Upper lobe of left lung (tissue), 6 donors: ENCODE results near the gene ADCY5. TPM values are rescaled to one million over a fixed set of nuclear protein-coding genes. Genes with fewer than 3 reads are reported as not detected.
A peak's percentile ranks its signal among the peaks of the same experiment; 100 is the strongest.

Experiments
- ATAC-seq, 2 donors: fragments of 200-7000 bp; cut with Tn5 transposase; one replicate each; pipeline ENCODE4 v1.9.1; 2022; ENCODE audit warnings: mild to moderate bottlenecking in 2 of 2, moderate library complexity in 2 of 2; ENCODE audit not compliant: low FRiP score in 2 of 2
- DNase-seq, 2 donors: peaks; one replicate each; pipeline ENCODE4 v3.0.0-alpha.2; 2019 to 2020
- H3K27ac ChIP-seq, 4 donors: fragments of 200-600 bp; sonication (generic); one replicate each; pipeline ENCODE4 v1.5.1; 2016 to 2019
- H3K27me3 ChIP-seq, 4 donors: fragments of 200-600 bp; sonication (generic); one replicate each; pipeline ENCODE4 v1.5.1; 2017 to 2019
- H3K36me3 ChIP-seq, 4 donors: fragments of 200-600 bp; sonication (generic); one replicate each; pipeline ENCODE4 v1.5.1; 2016 to 2019
- H3K4me1 ChIP-seq, 4 donors: fragments of 200-600 bp; sonication (generic); one replicate each; pipeline ENCODE4 v1.5.1; 2018 to 2019
- H3K4me3 ChIP-seq, 4 donors: fragments of 200-600 bp; sonication (generic); one replicate each; pipeline ENCODE4 v1.5.1; 2017 to 2019; ENCODE audit warnings: mild to moderate bottlenecking in 2 of 4, moderate library complexity in 1 of 4
- H3K9me3 ChIP-seq, 4 donors: fragments of 200-600 bp; sonication (generic); one replicate each; pipeline ENCODE4 v1.5.1; 2018 to 2019
- EP300 ChIP-seq, 4 donors: sonication (generic); formaldehyde crosslinking; IDR thresholded peaks; one replicate each; pipeline ENCODE4 v1.5.1; 2017; ENCODE audit warnings: antibody characterized with exemption in 4 of 4, control low read depth in 2 of 4
- POLR2A ChIP-seq, 4 donors: fragments of 450-650 bp; IDR thresholded peaks; one replicate each; pipeline ENCODE4 v1.5.1; 2016 to 2017; ENCODE audit warnings: antibody characterized with exemption in 4 of 4, mild to moderate bottlenecking in 2 of 4
- POLR2AphosphoS5 ChIP-seq, 2 donors: sonication (generic); formaldehyde crosslinking; IDR thresholded peaks; one replicate each; pipeline ENCODE4 v1.5.1; 2017; ENCODE audit warnings: antibody characterized with exemption in 2 of 2
- WGBS, 2 donors: methylation state at CpG; one replicate each; pipeline ENCODE4 v1.1.5; 2017 to 2018; 5-methylcytosine and 5-hydroxymethylcytosine counted together
- total RNA-seq, 6 donors: library from RNA; depleted of rRNA in 4 of 6; stranded (reverse); fragments of >200 nt in 4 of 6; gene quantifications; one replicate each; pipeline versions ENCODE4 v1.1.0 to v1.2.1, GENCODE V29; 2016 to 2021
- TF ChIP-seq, protein P1 (sequence below), 6 experiments: fragments of 450-650 bp in 4 of 6; fragments of 200-600 bp in 2 of 6; sonication (generic) in 2 of 6; IDR thresholded peaks; one replicate each; pipeline ENCODE4 v1.5.1; 2016 to 2019; ENCODE audit warnings: antibody characterized with exemption in 6 of 6
- donor health status: DM: no; HTN: no; CAD: no; lungs with moderate emphysema.
- donor health status: DM: no; HTN: yes; CAD: no; lungs with severe emphysema.

Gene ADCY5
- total RNA-seq, 6 donors from 2014 or later: 2.1 to 23.0 (median 3.2) TPM

DNA sequence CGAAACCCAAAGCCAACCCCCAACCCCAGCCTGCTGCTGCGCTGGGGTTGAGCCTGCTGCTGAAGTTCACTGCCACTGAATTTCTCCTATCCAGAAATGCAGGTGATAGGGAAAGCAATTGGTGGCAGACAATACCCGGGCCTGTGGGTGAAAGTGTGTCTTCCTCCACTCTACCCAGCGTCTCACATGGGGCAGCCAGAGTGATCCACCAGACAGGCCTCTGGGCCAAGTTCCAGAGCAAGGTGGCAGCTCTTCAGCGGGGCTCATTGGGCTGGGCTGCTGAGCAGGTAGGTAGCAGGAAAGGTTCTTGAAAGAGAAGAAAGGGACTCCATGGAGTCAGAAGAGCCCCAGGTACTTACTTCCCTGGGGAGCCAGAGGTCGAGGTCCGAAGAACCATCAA lies 6.0 kb downstream of the ADCY5 start:
- Histone ChIP-seq H3K4me3 (no peak overlapping the region), H3K27ac (no peak overlapping the region), H3K9me3 (no peaks in the 10 kb centered on the region), H3K27me3 (peaks cover 0 to 7% (median 3%) of the 10 kb centered on the region in 4 donors), H3K36me3 (no peaks in the 10 kb centered on the region), H3K4me1 (peaks cover 0 to 9% (median 0%) of the 10 kb centered on the region in 4 donors)
- 81 to 87% methylated on average over 7 of the region's 7 CpGs for WGBS, 2 donors
- DNase-seq: no peak
- TF ChIP-seq POLR2A (IDR thresholded peaks at IDR 0.05) (no peak), POLR2AphosphoS5 (IDR thresholded peaks at IDR 0.05) (no peak), EP300 (IDR thresholded peaks at IDR 0.05) (no peak)
- TF ChIP-seq, protein P1, sequence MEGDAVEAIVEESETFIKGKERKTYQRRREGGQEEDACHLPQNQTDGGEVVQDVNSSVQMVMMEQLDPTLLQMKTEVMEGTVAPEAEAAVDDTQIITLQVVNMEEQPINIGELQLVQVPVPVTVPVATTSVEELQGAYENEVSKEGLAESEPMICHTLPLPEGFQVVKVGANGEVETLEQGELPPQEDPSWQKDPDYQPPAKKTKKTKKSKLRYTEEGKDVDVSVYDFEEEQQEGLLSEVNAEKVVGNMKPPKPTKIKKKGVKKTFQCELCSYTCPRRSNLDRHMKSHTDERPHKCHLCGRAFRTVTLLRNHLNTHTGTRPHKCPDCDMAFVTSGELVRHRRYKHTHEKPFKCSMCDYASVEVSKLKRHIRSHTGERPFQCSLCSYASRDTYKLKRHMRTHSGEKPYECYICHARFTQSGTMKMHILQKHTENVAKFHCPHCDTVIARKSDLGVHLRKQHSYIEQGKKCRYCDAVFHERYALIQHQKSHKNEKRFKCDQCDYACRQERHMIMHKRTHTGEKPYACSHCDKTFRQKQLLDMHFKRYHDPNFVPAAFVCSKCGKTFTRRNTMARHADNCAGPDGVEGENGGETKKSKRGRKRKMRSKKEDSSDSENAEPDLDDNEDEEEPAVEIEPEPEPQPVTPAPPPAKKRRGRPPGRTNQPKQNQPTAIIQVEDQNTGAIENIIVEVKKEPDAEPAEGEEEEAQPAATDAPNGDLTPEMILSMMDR (IDR thresholded peaks at IDR 0.05): no peak
- ATAC-seq: no peak

DNA sequence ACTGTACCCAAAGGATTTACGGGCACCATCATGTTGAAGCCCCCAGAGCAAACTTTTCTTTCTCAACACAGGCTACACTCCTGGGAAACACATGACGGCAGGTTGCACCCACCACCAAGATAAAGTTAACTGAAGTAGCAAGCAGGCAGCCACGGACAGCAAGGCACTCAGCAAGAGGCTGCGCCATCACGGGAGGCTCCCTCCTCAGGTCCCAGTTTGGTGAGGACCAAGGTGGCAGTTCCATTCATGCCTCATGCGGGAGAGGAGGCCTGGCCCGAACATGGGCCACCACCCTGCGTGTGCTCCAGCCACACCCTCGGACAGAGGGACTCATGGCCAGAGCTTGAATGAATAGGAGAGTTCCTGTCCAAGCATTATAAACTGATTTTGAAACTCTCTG lies 6.8 kb downstream of the ADCY5 start:
- TF ChIP-seq, protein P1 (IDR thresholded peaks at IDR 0.05): no peak
- TF ChIP-seq EP300 (IDR thresholded peaks at IDR 0.05): no peak
- TF ChIP-seq POLR2A (IDR thresholded peaks at IDR 0.05): no peak
- no peak for TF ChIP-seq POLR2AphosphoS5 (IDR thresholded peaks at IDR 0.05)
- Histone ChIP-seq H3K27me3 (peaks cover 0 to under 1% (median under 1%) of the 10 kb centered on the region in 4 donors), H3K4me1 (peaks cover 0 to under 1% (median 0%) of the 10 kb centered on the region in 4 donors), H3K27ac (no peak overlapping the region), H3K4me3 (no peak overlapping the region), H3K36me3 (no peaks in the 10 kb centered on the region), H3K9me3 (no peaks in the 10 kb centered on the region)
- DNase-seq: peak in 1 of 2 donors; percentile 15
- no peak for ATAC-seq
- 98% methylated on average over 4 to 9 of the region's 9 CpGs for WGBS, 2 donors

DNA sequence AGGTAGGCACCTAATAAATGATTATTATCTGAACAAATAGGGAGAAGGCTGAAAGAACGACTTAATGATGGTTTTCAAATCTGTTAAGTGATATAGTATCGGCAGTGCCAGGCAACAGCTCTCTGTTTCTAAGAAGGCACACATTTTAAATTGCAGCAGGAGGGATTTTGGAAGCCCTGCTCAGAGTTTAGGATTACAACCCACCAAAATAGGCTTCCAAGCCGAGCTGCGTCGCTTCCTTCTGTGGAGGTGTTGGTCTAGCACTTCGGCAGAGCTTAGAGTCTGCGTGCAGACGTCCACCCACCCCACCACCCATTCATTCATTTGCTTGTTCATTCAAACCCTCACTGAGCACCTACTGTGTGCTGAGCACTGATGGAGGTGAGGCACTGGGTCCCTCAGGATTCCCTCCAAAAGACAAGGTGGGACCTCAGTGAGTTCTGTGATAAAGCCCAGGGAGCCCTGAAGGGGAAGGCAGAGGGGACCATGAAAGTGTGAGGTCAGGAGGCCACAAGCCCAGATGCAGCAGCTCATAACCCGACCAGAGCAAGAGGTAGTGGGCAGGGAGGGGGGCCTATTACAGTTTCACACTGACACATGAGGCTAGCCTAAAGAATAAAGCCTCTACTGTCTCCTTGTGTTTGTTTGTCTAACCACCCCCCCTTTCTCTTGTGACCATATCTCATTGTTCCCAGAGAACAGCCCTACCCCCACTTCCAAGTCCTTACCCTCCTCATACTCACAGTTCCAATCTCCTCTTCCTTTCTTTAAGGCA lies 8.9 kb downstream of the ADCY5 start:
- DNase-seq (no peak), ATAC-seq (no peak)
- Histone ChIP-seq H3K9me3 (no peaks in the 10 kb centered on the region), H3K4me3 (no peak overlapping the region), H3K27ac (no peak overlapping the region), H3K36me3 (no peaks in the 10 kb centered on the region), H3K4me1 (no peaks in the 10 kb centered on the region), H3K27me3 (no peaks in the 10 kb centered on the region)
- WGBS, 2 donors: 77 to 80% methylated on average over 9 of the region's 9 CpGs
- TF ChIP-seq EP300 (IDR thresholded peaks at IDR 0.05): no peak
- no peak for TF ChIP-seq POLR2AphosphoS5 (IDR thresholded peaks at IDR 0.05)

DNA sequence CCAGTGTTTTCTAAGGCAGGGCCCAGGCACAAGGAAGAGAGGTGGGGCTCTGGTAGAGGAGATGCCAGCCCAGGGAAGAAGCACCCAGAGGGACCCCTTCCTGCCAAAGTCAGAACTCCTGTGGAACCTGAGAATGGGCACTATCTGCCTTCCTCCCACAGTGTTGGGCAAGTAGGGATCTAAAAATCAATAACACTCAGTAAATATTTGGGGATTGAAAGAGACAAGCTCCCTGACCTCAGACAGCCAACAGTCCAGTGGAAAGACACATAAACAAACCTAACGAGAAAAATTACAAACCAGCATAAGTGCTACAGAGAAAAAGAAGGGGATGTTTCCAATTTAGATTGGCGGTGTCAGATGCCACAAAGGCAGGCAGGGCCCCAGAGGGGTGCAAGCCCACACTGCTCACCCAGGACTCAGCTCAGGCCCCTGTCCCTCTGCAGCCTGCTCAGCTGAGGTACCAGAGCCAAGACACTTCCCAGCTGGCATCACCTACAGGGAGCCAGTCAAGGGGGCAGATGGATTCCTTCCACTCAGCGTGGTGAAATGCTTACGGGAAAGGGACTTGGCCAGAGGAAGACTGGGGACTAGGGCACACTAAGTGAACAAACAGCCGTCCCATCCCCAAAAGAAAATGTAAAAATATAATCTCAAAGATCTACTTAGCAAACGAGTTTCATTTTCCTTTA lies 15.9 kb downstream of the ADCY5 start:
- no peaks in the 10 kb centered on the region for H3K27me3 ChIP-seq
- H3K27ac ChIP-seq: no peak overlapping the region
- H3K4me3 ChIP-seq: no peak overlapping the region
- 66 to 80% methylated on average over 6 of the region's 6 CpGs for WGBS, 2 donors
- H3K4me1 ChIP-seq: peaks cover 0 to 3% (median 0%) of the 10 kb centered on the region in 4 donors
- no peaks in the 10 kb centered on the region for H3K9me3 ChIP-seq
- no peak for DNase-seq
- no peaks in the 10 kb centered on the region for H3K36me3 ChIP-seq
- no peak for ATAC-seq
- TF ChIP-seq EP300 (IDR thresholded peaks at IDR 0.05) (no peak), POLR2AphosphoS5 (IDR thresholded peaks at IDR 0.05) (no peak), POLR2A (IDR thresholded peaks at IDR 0.05) (no peak)
- TF ChIP-seq, protein P1 (IDR thresholded peaks at IDR 0.05): no peak

DNA sequence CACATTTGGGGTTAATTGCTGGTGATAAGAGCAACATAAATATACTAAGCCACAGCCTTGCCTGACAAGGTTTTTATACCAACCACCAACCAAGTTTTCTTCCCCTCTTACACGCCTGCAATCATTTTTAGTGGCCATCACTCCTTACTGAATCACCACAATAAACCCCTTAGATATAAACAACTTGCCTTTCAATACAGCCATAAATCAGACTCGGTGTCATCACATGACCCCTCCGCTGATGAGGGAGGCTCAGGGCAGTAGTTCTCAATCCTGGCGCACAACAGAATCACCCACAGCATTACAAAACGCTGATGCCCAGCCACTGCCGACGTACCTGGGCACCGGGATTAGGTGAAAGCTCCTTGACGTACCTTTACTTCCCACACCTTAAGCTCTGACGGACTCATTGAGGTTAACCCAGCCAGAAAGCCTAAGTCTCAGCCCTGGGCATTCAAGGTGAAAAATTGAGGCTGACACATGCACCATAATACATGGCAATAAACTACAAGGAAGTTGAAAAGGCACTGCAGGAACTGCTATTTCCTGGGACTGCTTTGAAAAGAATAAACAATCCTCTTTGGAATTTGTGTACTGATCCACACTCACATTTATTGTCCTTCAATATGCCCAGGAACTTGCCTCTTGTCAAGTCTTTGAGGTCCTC lies 17.1 kb downstream of the ADCY5 start:
- ATAC-seq (no peak), DNase-seq (no peak)
- Histone ChIP-seq H3K4me1 (peaks cover 0 to 3% (median 0%) of the 10 kb centered on the region in 4 donors), H3K27me3 (no peaks in the 10 kb centered on the region), H3K36me3 (no peaks in the 10 kb centered on the region), H3K9me3 (no peaks in the 10 kb centered on the region), H3K27ac (no peak overlapping the region), H3K4me3 (no peak overlapping the region)
- TF ChIP-seq EP300 (IDR thresholded peaks at IDR 0.05) (no peak), POLR2AphosphoS5 (IDR thresholded peaks at IDR 0.05) (no peak), POLR2A (IDR thresholded peaks at IDR 0.05) (no peak)
- TF ChIP-seq, protein P1 (IDR thresholded peaks at IDR 0.05): no peak
- WGBS, 2 donors: 67 to 76% methylated on average over 10 of the region's 10 CpGs
